Muscle of leg (tissue), 11 donors: ENCODE results near the gene COX4I1. TPM values are rescaled to one million over a fixed set of nuclear protein-coding genes. Genes with fewer than 3 reads are reported as not detected.

Experiments used
- DNase-seq: peaks from one replicate; pipeline ENCODE4 v3.0.0; 2013
- H3K27ac ChIP-seq: one replicate; pipeline ENCODE4 v1.5.1; 2013; ENCODE audit warnings: mild to moderate bottlenecking, low read length, control low read depth
- H3K27me3 ChIP-seq: one replicate; pipeline ENCODE4 v1.6.1; 2013; ENCODE audit warnings: low read length; ENCODE audit not compliant: control insufficient read depth, insufficient read depth
- H3K36me3 ChIP-seq: one replicate; pipeline ENCODE4 v1.6.1; 2013; ENCODE audit warnings: low read length; ENCODE audit not compliant: control insufficient read depth, insufficient read depth
- H3K4me1 ChIP-seq: one replicate; pipeline ENCODE4 v1.6.1; 2013; ENCODE audit warnings: low read length; ENCODE audit not compliant: control insufficient read depth, insufficient read depth
- H3K4me3 ChIP-seq: one replicate; pipeline ENCODE4 v1.5.1; 2013; ENCODE audit warnings: low read length, control low read depth
- H3K9me3 ChIP-seq: replicated peaks from 2 replicates; pipeline ENCODE4 v1.6.1; 2013; ENCODE audit warnings: low read depth, low read length; ENCODE audit not compliant: control insufficient read depth
- WGBS: methylation state at CpG from one replicate; pipeline ENCODE4 v1.1.5; 2013; ENCODE audit warnings: missing lambda C conversion rate; ENCODE audit not compliant: insufficient coverage; 5-methylcytosine and 5-hydroxymethylcytosine counted together
- polyA plus RNA-seq, 8 donors: library from polyadenylated mRNA; unstranded; fragments of 120-200 nt; gene quantifications; one replicate each; pipeline versions ENCODE4 v1.2.1 to v1.2.3, GENCODE V29; 2013; ENCODE audit warnings: inconsistent platforms in 1 of 8, low replicate concordance in 1 of 8; ENCODE audit not compliant: insufficient read length in 8 of 8, insufficient read depth in 1 of 8
- total RNA-seq: library from RNA; stranded (reverse); fragments of 120-200 nt; gene quantifications from one replicate; pipeline ENCODE4 v1.2.4, GENCODE V29; 2013

Gene COX4I1
- total and polyA plus RNA-seq, 9 donors: 440 to 555 (median 479) TPM

- H3K9me3 ChIP-seq: peaks cover 2% of the 10 kb centered on the region
These were observed 44.6 kb downstream of the COX4I1 start for GRCh38 chr16:85844169-85844481.

GRCh38 chr16:85844786-85845185, 45.3 kb downstream of the COX4I1 start:
- Histone ChIP-seq H3K4me1 (peaks cover 2% of the 10 kb centered on the region), H3K4me3 (no peak overlapping the region), H3K9me3 (peaks cover 2% of the 10 kb centered on the region), H3K27ac (no peak overlapping the region), H3K27me3 (peaks cover 24% of the 10 kb centered on the region), H3K36me3 (no peaks in the 10 kb centered on the region)
- peak; percentile 58 for DNase-seq
- WGBS: 21% methylated on average over 10 of the region's 15 CpGs

More at GRCh38 chr16:85844169-85844481, 44.6 kb downstream of the COX4I1 start:
- Histone ChIP-seq H3K4me1 (peaks cover 2% of the 10 kb centered on the region), H3K27me3 (peaks cover 24% of the 10 kb centered on the region), H3K27ac (no peak overlapping the region), H3K4me3 (no peak overlapping the region), H3K36me3 (no peaks in the 10 kb centered on the region)
- no peak for DNase-seq

GRCh38 chr16:85845266-85845665, 45.8 kb downstream of the COX4I1 start:
- DNase-seq: no peak
- WGBS: 65% methylated on average over 20 of the region's 20 CpGs
- no peaks in the 10 kb centered on the region for H3K36me3 ChIP-seq
- H3K4me3 ChIP-seq: no peak overlapping the region
- peaks cover 2% of the 10 kb centered on the region for H3K4me1 ChIP-seq
- peaks cover 2% of the 10 kb centered on the region for H3K9me3 ChIP-seq
- H3K27me3 ChIP-seq: peaks cover 25% of the 10 kb centered on the region
- no peak overlapping the region for H3K27ac ChIP-seq

GRCh38 chr16:85846461-85846860, 47.0 kb downstream of the COX4I1 start:
- Histone ChIP-seq H3K9me3 (peaks cover 2% of the 10 kb centered on the region), H3K36me3 (no peaks in the 10 kb centered on the region), H3K4me1 (peaks cover 2% of the 10 kb centered on the region), H3K4me3 (no peak overlapping the region), H3K27me3 (peaks cover 30% of the 10 kb centered on the region), H3K27ac (no peak overlapping the region)
- DNase-seq: no peak
- 89% methylated on average over 8 of the region's 9 CpGs for WGBS

GRCh38 chr16:85847036-85847435, 47.5 kb downstream of the COX4I1 start:
- H3K27me3 ChIP-seq: peaks cover 33% of the 10 kb centered on the region
- peaks cover 2% of the 10 kb centered on the region for H3K9me3 ChIP-seq
- H3K36me3 ChIP-seq: no peaks in the 10 kb centered on the region
- no peak for DNase-seq
- H3K4me3 ChIP-seq: no peak overlapping the region
- peaks cover 2% of the 10 kb centered on the region for H3K4me1 ChIP-seq
- H3K27ac ChIP-seq: no peak overlapping the region
- WGBS: 75% methylated on average over 13 of the region's 15 CpGs

GRCh38 chr16:85847681-85848601, 48.4 kb downstream of the COX4I1 start:
- H3K9me3 ChIP-seq: peaks cover under 1% of the 10 kb centered on the region
- peaks cover 2% of the 10 kb centered on the region for H3K4me1 ChIP-seq
- H3K27ac ChIP-seq: no peak overlapping the region
- no peaks in the 10 kb centered on the region for H3K36me3 ChIP-seq
- no peak for DNase-seq
- H3K4me3 ChIP-seq: no peak overlapping the region
- peaks cover 33% of the 10 kb centered on the region for H3K27me3 ChIP-seq
- WGBS: 66% methylated on average over 30 of the region's 39 CpGs

- Histone ChIP-seq H3K27ac (no peak overlapping the region), H3K27me3 (peaks cover 31% of the 10 kb centered on the region), H3K36me3 (no peaks in the 10 kb centered on the region), H3K4me3 (no peak overlapping the region), H3K9me3 (no peaks in the 10 kb centered on the region), H3K4me1 (peaks cover 2% of the 10 kb centered on the region)
- no peak for DNase-seq
- 32% methylated on average over 6 of the region's 9 CpGs for WGBS
These were observed 49.5 kb downstream of the COX4I1 start for GRCh38 chr16:85848986-85849385.

DNA sequence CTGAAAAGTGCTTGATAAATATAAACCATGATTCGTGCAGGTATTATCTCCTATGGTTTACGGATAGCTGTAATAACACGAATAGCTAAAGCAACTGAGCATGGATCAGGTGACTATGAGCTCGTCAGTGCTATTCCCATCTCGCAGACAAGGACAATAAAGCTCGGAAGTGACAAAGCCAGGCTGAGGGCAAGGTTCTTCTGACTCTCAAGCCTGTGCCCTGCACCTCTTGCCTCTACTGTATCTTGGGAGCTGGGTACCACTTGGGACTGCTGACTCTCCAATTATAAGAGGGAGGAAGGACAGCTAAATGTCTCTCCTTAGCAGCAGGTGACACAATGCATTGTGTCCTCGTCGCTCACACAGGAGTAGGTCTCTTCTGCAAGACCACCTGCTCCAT, 49.9 kb downstream of the COX4I1 start:
- Histone ChIP-seq H3K36me3 (no peaks in the 10 kb centered on the region), H3K27me3 (peaks cover 28% of the 10 kb centered on the region), H3K4me3 (no peak overlapping the region), H3K9me3 (no peaks in the 10 kb centered on the region), H3K27ac (no peak overlapping the region), H3K4me1 (peaks cover 2% of the 10 kb centered on the region)
- no peak for DNase-seq
- WGBS: 75% methylated on average over 7 of the region's 8 CpGs

GRCh38 chr16:85850344-85850880, 50.9 kb downstream of the COX4I1 start:
- H3K27me3 ChIP-seq: peaks cover 20% of the 10 kb centered on the region
- peaks cover 3% of the 10 kb centered on the region for H3K9me3 ChIP-seq
- no peaks in the 10 kb centered on the region for H3K36me3 ChIP-seq
- no peaks in the 10 kb centered on the region for H3K4me1 ChIP-seq
- no peak overlapping the region for H3K4me3 ChIP-seq
- H3K27ac ChIP-seq: no peak overlapping the region
- WGBS: 70% methylated on average over 4 of the region's 5 CpGs
- no peak for DNase-seq

DNA sequence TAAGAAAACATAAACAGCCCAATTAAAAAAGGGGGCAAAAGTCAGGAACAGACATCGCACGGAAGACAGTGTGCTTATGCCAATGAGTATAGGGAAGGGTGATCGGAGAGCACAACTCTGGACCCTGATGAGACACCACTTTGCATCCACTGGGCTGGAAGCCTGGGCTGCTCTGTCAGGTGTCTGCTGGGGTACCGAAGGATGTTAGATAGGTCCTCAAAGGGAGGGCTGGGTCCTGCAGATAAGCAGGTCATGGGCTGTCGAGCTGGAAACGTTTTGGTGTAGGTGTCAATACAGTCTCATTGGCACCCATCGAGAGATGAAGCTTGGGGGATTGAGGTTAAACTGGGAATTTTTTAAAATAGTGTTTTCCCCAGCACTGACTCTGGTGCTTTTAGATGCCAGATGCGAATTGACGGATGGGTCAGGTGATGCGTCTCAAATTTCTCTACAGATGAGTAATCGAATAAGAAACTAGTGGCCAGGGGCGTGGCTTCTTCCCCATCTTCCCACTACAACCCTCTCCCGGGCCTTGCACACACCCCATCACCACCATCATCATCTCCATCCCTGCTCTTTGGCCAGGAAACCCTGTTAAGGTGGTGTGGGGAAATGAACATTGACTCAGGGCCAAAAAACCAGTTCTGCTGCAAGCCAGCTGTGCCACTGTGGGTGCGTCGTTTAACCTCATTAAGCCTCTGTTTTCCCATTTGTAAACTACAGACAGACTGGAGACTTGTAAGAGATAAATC, 51.7 kb downstream of the COX4I1 start:
- peaks cover 19% of the 10 kb centered on the region for H3K27me3 ChIP-seq
- no peaks in the 10 kb centered on the region for H3K4me1 ChIP-seq
- 78% methylated on average over 8 of the region's 15 CpGs for WGBS
- no peak overlapping the region for H3K27ac ChIP-seq
- DNase-seq: no peak
- H3K36me3 ChIP-seq: no peaks in the 10 kb centered on the region
- peaks cover 3% of the 10 kb centered on the region for H3K9me3 ChIP-seq
- no peak overlapping the region for H3K4me3 ChIP-seq
